Measurements from ENCODE around the gene SLC4A7. TPM values are rescaled to one million over a fixed set of nuclear protein-coding genes. Genes with fewer than 3 reads are reported as not detected.

The SLC4A7 gene
- polyA plus RNA-seq, 1 of the 3 experiments (the other 2 are of a cell fraction) = 3.9 TPM

GRCh38 chr3:27511724-27512422 is 27.7 kb upstream of the SLC4A7 start:
- H3K4me1 ChIP-seq (ENCODE audit: control insufficient read depth in 1 of 2, insufficient read depth in 2 of 2, low read depth in 1 of 2, low read length in 1 of 2) = no peaks in the 10 kb centered on the region
- H2AFZ ChIP-seq (ENCODE audit: low read depth) = no peak overlapping the region
- no peaks in the 10 kb centered on the region for H4K20me1 ChIP-seq (ENCODE audit: insufficient read depth)
- H3K9ac ChIP-seq = no peak overlapping the region
- no peak overlapping the region for H3K4me2 ChIP-seq
- H3K9me3 ChIP-seq = no peaks in the 10 kb centered on the region
- 69% methylated on average over 5 of the region's 5 CpGs for WGBS (ENCODE audit: low lambda C conversion rate)
- no peak overlapping the region for H3K4me3 ChIP-seq (ENCODE audit: low read depth in 2 of 2, low read length in 1 of 2)
- H3F3A ChIP-seq (replicated peaks; ENCODE audit: insufficient read depth) = peaks cover 7% of the 10 kb centered on the region
- no peak overlapping the region for H3K27ac ChIP-seq (ENCODE audit: low read depth in 2 of 2, low read length in 1 of 2)
- H3K79me2 ChIP-seq (ENCODE audit: insufficient read depth) = no peaks in the 10 kb centered on the region
- no peaks in the 10 kb centered on the region for H3K9me2 ChIP-seq
- no peak for DNase-seq
- H3K36me3 ChIP-seq (replicated peaks in 1 of 2; ENCODE audit: control insufficient read depth in 1 of 2, insufficient read depth in 2 of 2, low read length in 1 of 2) = no peaks in the 10 kb centered on the region
- POLR2A ChIA-PET = no interaction called here
- H3K27me3 ChIP-seq (ENCODE audit: insufficient read depth) = no peaks in the 10 kb centered on the region
- TF ChIP-seq, protein P1, sequence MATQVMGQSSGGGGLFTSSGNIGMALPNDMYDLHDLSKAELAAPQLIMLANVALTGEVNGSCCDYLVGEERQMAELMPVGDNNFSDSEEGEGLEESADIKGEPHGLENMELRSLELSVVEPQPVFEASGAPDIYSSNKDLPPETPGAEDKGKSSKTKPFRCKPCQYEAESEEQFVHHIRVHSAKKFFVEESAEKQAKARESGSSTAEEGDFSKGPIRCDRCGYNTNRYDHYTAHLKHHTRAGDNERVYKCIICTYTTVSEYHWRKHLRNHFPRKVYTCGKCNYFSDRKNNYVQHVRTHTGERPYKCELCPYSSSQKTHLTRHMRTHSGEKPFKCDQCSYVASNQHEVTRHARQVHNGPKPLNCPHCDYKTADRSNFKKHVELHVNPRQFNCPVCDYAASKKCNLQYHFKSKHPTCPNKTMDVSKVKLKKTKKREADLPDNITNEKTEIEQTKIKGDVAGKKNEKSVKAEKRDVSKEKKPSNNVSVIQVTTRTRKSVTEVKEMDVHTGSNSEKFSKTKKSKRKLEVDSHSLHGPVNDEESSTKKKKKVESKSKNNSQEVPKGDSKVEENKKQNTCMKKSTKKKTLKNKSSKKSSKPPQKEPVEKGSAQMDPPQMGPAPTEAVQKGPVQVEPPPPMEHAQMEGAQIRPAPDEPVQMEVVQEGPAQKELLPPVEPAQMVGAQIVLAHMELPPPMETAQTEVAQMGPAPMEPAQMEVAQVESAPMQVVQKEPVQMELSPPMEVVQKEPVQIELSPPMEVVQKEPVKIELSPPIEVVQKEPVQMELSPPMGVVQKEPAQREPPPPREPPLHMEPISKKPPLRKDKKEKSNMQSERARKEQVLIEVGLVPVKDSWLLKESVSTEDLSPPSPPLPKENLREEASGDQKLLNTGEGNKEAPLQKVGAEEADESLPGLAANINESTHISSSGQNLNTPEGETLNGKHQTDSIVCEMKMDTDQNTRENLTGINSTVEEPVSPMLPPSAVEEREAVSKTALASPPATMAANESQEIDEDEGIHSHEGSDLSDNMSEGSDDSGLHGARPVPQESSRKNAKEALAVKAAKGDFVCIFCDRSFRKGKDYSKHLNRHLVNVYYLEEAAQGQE (IDR thresholded peaks at IDR 0.05; ENCODE audit: low read depth, low read length) = no peak
- no peak for TF ChIP-seq NFIC (IDR thresholded peaks at IDR 0.05; ENCODE audit: borderline replicate concordance)
- TF ChIP-seq ELF1 (IDR thresholded peaks at IDR 0.05) = no peak
- no peak for TF ChIP-seq JUND (IDR thresholded peaks at IDR 0.05)
- CTCF ChIA-PET = interaction anchor here (1.0 to 1.2 kb wide), 4 partner anchors 10 to 200 kb away, joined by 3 to 4 read pairs (median 3); no protein-coding TSS in a partner anchor

DNA sequence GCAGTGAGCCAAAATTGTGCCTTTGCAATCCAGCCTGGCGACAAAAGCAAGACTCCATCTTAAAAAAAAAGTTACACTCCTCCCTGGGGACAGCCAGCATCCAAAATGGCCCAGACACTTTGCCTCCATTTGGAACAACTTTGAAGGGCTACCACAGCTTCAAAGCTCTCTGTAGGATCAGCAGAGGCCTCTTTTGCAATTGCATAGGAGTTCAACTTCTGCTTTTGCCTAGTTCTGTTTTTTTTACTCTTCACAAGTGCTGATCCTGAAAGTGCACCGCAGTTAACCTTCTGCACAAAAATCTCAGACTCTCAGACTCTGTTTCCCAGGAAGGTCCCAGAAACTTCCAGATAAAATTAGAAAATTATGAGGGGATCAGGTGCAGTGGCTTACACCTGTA is 25.2 kb upstream of the SLC4A7 start:
- no peaks in the 10 kb centered on the region for H3K79me2 ChIP-seq (ENCODE audit: insufficient read depth)
- no peaks in the 10 kb centered on the region for H3K36me3 ChIP-seq (replicated peaks in 1 of 2; ENCODE audit: control insufficient read depth in 1 of 2, insufficient read depth in 2 of 2, low read length in 1 of 2)
- no peak overlapping the region for H3K9ac ChIP-seq
- H3K4me3 ChIP-seq (ENCODE audit: low read depth in 2 of 2, low read length in 1 of 2) = no peak overlapping the region
- H3F3A ChIP-seq (replicated peaks; ENCODE audit: insufficient read depth) = peaks cover 13% of the 10 kb centered on the region
- no peak for TF ChIP-seq USF2 (IDR thresholded peaks at IDR 0.05; ENCODE audit: borderline replicate concordance, low read depth, low read length)
- no peak for TF ChIP-seq EZH2phosphoT487 (IDR thresholded peaks at IDR 0.05; ENCODE audit: borderline replicate concordance, low read depth)
- no peak for TF ChIP-seq JUND (IDR thresholded peaks at IDR 0.05)
- no peak for TF ChIP-seq IRF3 (IDR thresholded peaks at IDR 0.05; ENCODE audit: low read depth, low read length)
- no peak for TF ChIP-seq RFX5 (IDR thresholded peaks at IDR 0.05; ENCODE audit: low read length)
- TF ChIP-seq MXI1 (IDR thresholded peaks at IDR 0.05; ENCODE audit: low read depth, low read length) = no peak
- TF ChIP-seq, protein P1 (IDR thresholded peaks at IDR 0.05; ENCODE audit: low read depth, low read length) = no peak
- TF ChIP-seq POLR2AphosphoS5 (IDR thresholded peaks at IDR 0.05; ENCODE audit: low read depth, low read length) = no peak
- TF ChIP-seq, protein P2, sequence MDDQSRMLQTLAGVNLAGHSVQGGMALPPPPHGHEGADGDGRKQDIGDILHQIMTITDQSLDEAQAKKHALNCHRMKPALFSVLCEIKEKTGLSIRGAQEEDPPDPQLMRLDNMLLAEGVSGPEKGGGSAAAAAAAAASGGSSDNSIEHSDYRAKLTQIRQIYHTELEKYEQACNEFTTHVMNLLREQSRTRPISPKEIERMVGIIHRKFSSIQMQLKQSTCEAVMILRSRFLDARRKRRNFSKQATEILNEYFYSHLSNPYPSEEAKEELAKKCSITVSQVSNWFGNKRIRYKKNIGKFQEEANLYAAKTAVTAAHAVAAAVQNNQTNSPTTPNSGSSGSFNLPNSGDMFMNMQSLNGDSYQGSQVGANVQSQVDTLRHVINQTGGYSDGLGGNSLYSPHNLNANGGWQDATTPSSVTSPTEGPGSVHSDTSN (IDR thresholded peaks at IDR 0.05) = no peak
- TF ChIP-seq YY1 (IDR thresholded peaks at IDR 0.05; ENCODE audit: low read depth) = no peak
- H3K4me2 ChIP-seq = no peak overlapping the region
- H4K20me1 ChIP-seq (ENCODE audit: insufficient read depth) = no peaks in the 10 kb centered on the region
- no peak for DNase-seq
- ChIA-PET CTCF (no interaction called here), POLR2A (no interaction called here)
- H3K9me3 ChIP-seq = no peaks in the 10 kb centered on the region
- no peaks in the 10 kb centered on the region for H3K9me2 ChIP-seq
- no peaks in the 10 kb centered on the region for H3K27me3 ChIP-seq (ENCODE audit: insufficient read depth)
- 96% methylated on average over 2 of the region's 2 CpGs for WGBS (ENCODE audit: low lambda C conversion rate)
- no peak overlapping the region for H2AFZ ChIP-seq (ENCODE audit: low read depth)
- H3K27ac ChIP-seq (ENCODE audit: low read depth in 2 of 2, low read length in 1 of 2) = no peak overlapping the region
- no peaks in the 10 kb centered on the region for H3K4me1 ChIP-seq (ENCODE audit: control insufficient read depth in 1 of 2, insufficient read depth in 2 of 2, low read depth in 1 of 2, low read length in 1 of 2)

All from SK-N-SH (cell line).